HepG2 (cell line): ENCODE data around the gene ABCF1. TPM values are rescaled to one million over a fixed set of nuclear protein-coding genes. Genes with fewer than 3 reads are reported as not detected.

Source experiments
- GLI4 ChIP-seq: sonication (generic); formaldehyde crosslinking; IDR thresholded peaks from 2 replicates; pipeline ENCODE4 v1.5.1; 2020; ENCODE audit warnings: missing genetic modification reagents, mild to moderate bottlenecking, moderate library complexity, borderline replicate concordance
- GLMP ChIP-seq: sonication (generic); formaldehyde crosslinking; IDR thresholded peaks from 2 replicates; pipeline ENCODE4 v1.9.0; 2021; ENCODE audit warnings: missing genetic modification reagents, mild to moderate bottlenecking, borderline replicate concordance
- HES4 ChIP-seq: sonication (generic); formaldehyde crosslinking; IDR thresholded peaks from 2 replicates; pipeline ENCODE4 v1.9.0; 2021; ENCODE audit warnings: mild to moderate bottlenecking, missing genetic modification reagents, borderline replicate concordance
- KLF6 ChIP-seq: IDR thresholded peaks from 2 replicates; pipeline ENCODE4 v1.8.0; 2016; ENCODE audit warnings: missing biosample characterization, missing genetic modification reagents
- NBN ChIP-seq: fragments of 450-650 bp; conservative IDR thresholded peaks from 2 replicates; pipeline ENCODE4 v1.6.1; 2017
- NR2F1 ChIP-seq, 2 experiments: fragments of 450-650 bp in 1 of 2; formaldehyde crosslinking in 1 of 2; IDR thresholded peaks; 2 replicates each; pipeline versions ENCODE4 v1.5.0 to v1.6.1; 2016 to 2020; ENCODE audit warnings: mild to moderate bottlenecking in 1 of 2, missing compliant biosample characterization in 1 of 2, missing genetic modification reagents in 1 of 2, moderate library complexity in 1 of 2
- TOE1 ChIP-seq: sonication (generic); formaldehyde crosslinking; IDR thresholded peaks from 2 replicates; pipeline ENCODE4 v1.4.0; 2020; ENCODE audit warnings: mild to moderate bottlenecking, missing genetic modification reagents
- ZBTB43 ChIP-seq: sonication (generic); formaldehyde crosslinking; conservative IDR thresholded peaks from 2 replicates; pipeline ENCODE4 v1.4.0; 2020; ENCODE audit warnings: missing genetic modification reagents
- ZNF256 ChIP-seq: sonication (generic); formaldehyde crosslinking; conservative IDR thresholded peaks from 2 replicates; pipeline ENCODE4 v1.4.0; 2020; ENCODE audit warnings: missing genetic modification reagents
- ZNF3 ChIP-seq: IDR thresholded peaks from 2 replicates; pipeline ENCODE4 v1.7.0; 2017; ENCODE audit warnings: inconsistent platforms
- ZNF337 ChIP-seq: sonication (generic); formaldehyde crosslinking; IDR thresholded peaks from 2 replicates; pipeline ENCODE4 v1.5.1; 2020; ENCODE audit warnings: missing genetic modification reagents, low read depth, mild to moderate bottlenecking, borderline replicate concordance
- ZNF430 ChIP-seq: sonication (generic); formaldehyde crosslinking; IDR thresholded peaks from 2 replicates; pipeline ENCODE4 v1.9.0; 2021; ENCODE audit warnings: mild to moderate bottlenecking, missing genetic modification reagents
- ZNF543 ChIP-seq: sonication (generic); formaldehyde crosslinking; IDR thresholded peaks from 2 replicates; pipeline ENCODE4 v1.4.0; 2020; ENCODE audit warnings: mild to moderate bottlenecking, missing genetic modification reagents
- ZNF7 ChIP-seq: IDR thresholded peaks from 2 replicates; pipeline ENCODE4 v1.6.1; 2016; ENCODE audit warnings: missing biosample characterization, missing genetic modification reagents
- ZNF781 ChIP-seq: sonication (generic); formaldehyde crosslinking; IDR thresholded peaks from 2 replicates; pipeline ENCODE4 v1.5.1; 2020; ENCODE audit warnings: borderline replicate concordance, mild to moderate bottlenecking, missing genetic modification reagents; ENCODE audit errors: not compliant biosample characterization
- ZSCAN5A ChIP-seq: sonication (generic); formaldehyde crosslinking; IDR thresholded peaks from 2 replicates; pipeline ENCODE4 v1.8.0; 2022; ENCODE audit warnings: mild to moderate bottlenecking, missing genetic modification reagents, borderline replicate concordance
- polyA plus RNA-seq, 8 experiments: library from polyadenylated mRNA; depleted of rRNA in 3 of 8; stranded (reverse) in 7 of 8; unstranded in 1 of 8; fragments of >200 nt; fragmentation: Illumina TruSeq in 4 of 8; extraction: Trizol in 4 of 8; gene quantifications; 2 replicates each; pipeline versions ENCODE4 v1.2.1 to v1.2.3, GENCODE V29; 2011 to 2016; ENCODE audit warnings: low read depth in 4 of 8, missing spikeins in 1 of 8, mixed read lengths in 1 of 8; ENCODE audit not compliant: insufficient read depth in 1 of 8
- total RNA-seq, 5 experiments: library from RNA; depleted of rRNA; stranded (reverse); fragments of >200 nt; fragmentation: Illumina TruSeq; extraction: Trizol; gene quantifications; 2 replicates each; pipeline ENCODE4 v1.2.3, GENCODE V29; 2016; ENCODE audit warnings: low read depth in 1 of 5
- TF ChIP-seq, protein P1 (sequence below): sonication (generic); formaldehyde crosslinking; IDR thresholded peaks from 2 replicates; pipeline ENCODE4 v1.4.0; 2020; ENCODE audit warnings: missing genetic modification reagents
- TF ChIP-seq, protein P2 (sequence below): sonication (generic); formaldehyde crosslinking; IDR thresholded peaks from 2 replicates; pipeline ENCODE4 v1.4.0; 2020; ENCODE audit warnings: mild to moderate bottlenecking, missing genetic modification reagents

The ABCF1 gene
- total and polyA plus RNA-seq, 2 of the 13 experiments (the other 11 are each of a cell fraction or from before 2014, with no cell fraction given), result 25.4 to 98.9 TPM

GRCh38 chr6:30556906-30557682, 14.1 kb upstream of the ABCF1 start, which contains the start of gene PRR3 (continued):
- TF ChIP-seq, protein P1, sequence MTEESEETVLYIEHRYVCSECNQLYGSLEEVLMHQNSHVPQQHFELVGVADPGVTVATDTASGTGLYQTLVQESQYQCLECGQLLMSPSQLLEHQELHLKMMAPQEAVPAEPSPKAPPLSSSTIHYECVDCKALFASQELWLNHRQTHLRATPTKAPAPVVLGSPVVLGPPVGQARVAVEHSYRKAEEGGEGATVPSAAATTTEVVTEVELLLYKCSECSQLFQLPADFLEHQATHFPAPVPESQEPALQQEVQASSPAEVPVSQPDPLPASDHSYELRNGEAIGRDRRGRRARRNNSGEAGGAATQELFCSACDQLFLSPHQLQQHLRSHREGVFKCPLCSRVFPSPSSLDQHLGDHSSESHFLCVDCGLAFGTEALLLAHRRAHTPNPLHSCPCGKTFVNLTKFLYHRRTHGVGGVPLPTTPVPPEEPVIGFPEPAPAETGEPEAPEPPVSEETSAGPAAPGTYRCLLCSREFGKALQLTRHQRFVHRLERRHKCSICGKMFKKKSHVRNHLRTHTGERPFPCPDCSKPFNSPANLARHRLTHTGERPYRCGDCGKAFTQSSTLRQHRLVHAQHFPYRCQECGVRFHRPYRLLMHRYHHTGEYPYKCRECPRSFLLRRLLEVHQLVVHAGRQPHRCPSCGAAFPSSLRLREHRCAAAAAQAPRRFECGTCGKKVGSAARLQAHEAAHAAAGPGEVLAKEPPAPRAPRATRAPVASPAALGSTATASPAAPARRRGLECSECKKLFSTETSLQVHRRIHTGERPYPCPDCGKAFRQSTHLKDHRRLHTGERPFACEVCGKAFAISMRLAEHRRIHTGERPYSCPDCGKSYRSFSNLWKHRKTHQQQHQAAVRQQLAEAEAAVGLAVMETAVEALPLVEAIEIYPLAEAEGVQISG (CRISPR knock-in tag), result peak; percentile 95
- TF ChIP-seq ZNF781 (peak; percentile 29), NBN (no peak), GLMP (no peak), ZNF256 (CRISPR knock-in tag) (peak; percentile 76), HES4 (CRISPR knock-in tag) (peak; percentile 77), ZNF337 (peak; percentile 95; the same call in 1 of the 2 replicates), KLF6 (CRISPR knock-in tag) (peak; percentile 91), ZSCAN5A (peak; percentile 59; the same call in 1 of the 2 replicates), ZNF543 (CRISPR knock-in tag) (peak; percentile 92), ZNF3 (CRISPR knock-in tag) (no peak; the same call in 1 of the 2 replicates), GLI4 (CRISPR knock-in tag) (0 out of 2 replicates have a peak, but pooled peaks have one; percentile 23), ZBTB43 (no peak), TOE1 (CRISPR knock-in tag) (no peak; the same call in none of the 2 replicates), ZNF430 (peak; percentile 88; the same call in 1 of the 2 replicates), ZNF7 (CRISPR knock-in tag) (peak; percentile 14; the same call in 1 of the 2 replicates), NR2F1 (CRISPR knock-in tag; IDR thresholded peaks at IDR 0.05) (no peak)
- TF ChIP-seq, protein P2, sequence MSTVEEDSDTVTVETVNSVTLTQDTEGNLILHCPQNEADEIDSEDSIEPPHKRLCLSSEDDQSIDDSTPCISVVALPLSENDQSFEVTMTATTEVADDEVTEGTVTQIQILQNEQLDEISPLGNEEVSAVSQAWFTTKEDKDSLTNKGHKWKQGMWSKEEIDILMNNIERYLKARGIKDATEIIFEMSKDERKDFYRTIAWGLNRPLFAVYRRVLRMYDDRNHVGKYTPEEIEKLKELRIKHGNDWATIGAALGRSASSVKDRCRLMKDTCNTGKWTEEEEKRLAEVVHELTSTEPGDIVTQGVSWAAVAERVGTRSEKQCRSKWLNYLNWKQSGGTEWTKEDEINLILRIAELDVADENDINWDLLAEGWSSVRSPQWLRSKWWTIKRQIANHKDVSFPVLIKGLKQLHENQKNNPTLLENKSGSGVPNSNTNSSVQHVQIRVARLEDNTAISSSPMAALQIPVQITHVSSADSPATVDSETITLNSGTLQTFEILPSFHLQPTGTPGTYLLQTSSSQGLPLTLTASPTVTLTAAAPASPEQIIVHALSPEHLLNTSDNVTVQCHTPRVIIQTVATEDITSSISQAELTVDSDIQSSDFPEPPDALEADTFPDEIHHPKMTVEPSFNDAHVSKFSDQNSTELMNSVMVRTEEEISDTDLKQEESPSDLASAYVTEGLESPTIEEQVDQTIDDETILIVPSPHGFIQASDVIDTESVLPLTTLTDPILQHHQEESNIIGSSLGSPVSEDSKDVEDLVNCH (CRISPR knock-in tag), result peak; percentile 95
